Neuron (in vitro differentiated cells): Measurements from ENCODE around the gene BEGAIN.

Source experiments
- H2AFZ ChIP-seq: one replicate; pipeline ENCODE4 v1.6.1; 2013; ENCODE audit warnings: low read depth, mild to moderate bottlenecking, inconsistent platforms, low read length, moderate library complexity
- H3K27me3 ChIP-seq: one replicate; pipeline ENCODE4 v1.6.1; 2013; ENCODE audit warnings: low read length; ENCODE audit not compliant: insufficient read depth
- H3K36me3 ChIP-seq: one replicate; pipeline ENCODE4 v1.6.1; 2013; ENCODE audit warnings: low read length; ENCODE audit not compliant: insufficient read depth
- H3K4me1 ChIP-seq: one replicate; pipeline ENCODE4 v1.6.1; 2013; ENCODE audit warnings: low read length; ENCODE audit not compliant: insufficient read depth
- H3K4me3 ChIP-seq: 2 replicates; pipeline ENCODE4 v1.5.1; 2013; ENCODE audit warnings: mild to moderate bottlenecking, low read length, moderate library complexity
- H3K9me3 ChIP-seq: one replicate; pipeline ENCODE4 v1.6.1; 2013; ENCODE audit warnings: low read length

Gene BEGAIN

GRCh38 chr14:100620255-100621100, 33.3 kb upstream of the BEGAIN start:
- Histone ChIP-seq H3K9me3 (no peaks in the 10 kb centered on the region), H3K4me3 (no peak overlapping the region), H3K36me3 (no peaks in the 10 kb centered on the region), H2AFZ (no peak overlapping the region), H3K27me3 (peaks cover 4% of the 10 kb centered on the region), H3K4me1 (no peaks in the 10 kb centered on the region)

GRCh38 chr14:100619396-100620254, 32.4 kb upstream of the BEGAIN start:
- Histone ChIP-seq H2AFZ (no peak overlapping the region), H3K4me1 (no peaks in the 10 kb centered on the region), H3K4me3 (no peak overlapping the region), H3K27me3 (peaks cover 4% of the 10 kb centered on the region), H3K36me3 (no peaks in the 10 kb centered on the region), H3K9me3 (no peaks in the 10 kb centered on the region)

- Histone ChIP-seq H3K4me1 (no peaks in the 10 kb centered on the region), H2AFZ (no peak overlapping the region), H3K4me3 (no peak overlapping the region), H3K9me3 (no peaks in the 10 kb centered on the region), H3K36me3 (no peaks in the 10 kb centered on the region), H3K27me3 (peaks cover 4% of the 10 kb centered on the region)
Measured at GRCh38 chr14:100618763-100619320, 31.6 kb upstream of the BEGAIN start.

GRCh38 chr14:100618318-100618693, 31.1 kb upstream of the BEGAIN start:
- H3K36me3 ChIP-seq: no peaks in the 10 kb centered on the region
- H3K9me3 ChIP-seq: no peaks in the 10 kb centered on the region
- H3K4me3 ChIP-seq: no peak overlapping the region
- H3K4me1 ChIP-seq: no peaks in the 10 kb centered on the region
- peaks cover 4% of the 10 kb centered on the region for H3K27me3 ChIP-seq
- H2AFZ ChIP-seq: no peak overlapping the region

GRCh38 chr14:100617410-100618317, 30.4 kb upstream of the BEGAIN start:
- Histone ChIP-seq H2AFZ (no peak overlapping the region), H3K27me3 (peaks cover 4% of the 10 kb centered on the region)

GRCh38 chr14:100616854-100617409, 29.7 kb upstream of the BEGAIN start:
- Histone ChIP-seq H3K4me1 (no peaks in the 10 kb centered on the region), H3K4me3 (no peak overlapping the region), H3K27me3 (peaks cover 4% of the 10 kb centered on the region), H3K36me3 (no peaks in the 10 kb centered on the region), H2AFZ (no peak overlapping the region), H3K9me3 (no peaks in the 10 kb centered on the region)

More at GRCh38 chr14:100617410-100618317, 30.4 kb upstream of the BEGAIN start:
- H3K36me3 ChIP-seq: no peaks in the 10 kb centered on the region
- no peaks in the 10 kb centered on the region for H3K4me1 ChIP-seq
- H3K9me3 ChIP-seq: no peaks in the 10 kb centered on the region
- H3K4me3 ChIP-seq: no peak overlapping the region

GRCh38 chr14:100615736-100616695, 28.8 kb upstream of the BEGAIN start:
- Histone ChIP-seq H3K4me1 (no peaks in the 10 kb centered on the region), H3K9me3 (no peaks in the 10 kb centered on the region), H2AFZ (no peak overlapping the region), H3K4me3 (no peak overlapping the region), H3K36me3 (no peaks in the 10 kb centered on the region), H3K27me3 (peaks cover 4% of the 10 kb centered on the region)

GRCh38 chr14:100614803-100615202, 27.6 kb upstream of the BEGAIN start:
- Histone ChIP-seq H3K36me3 (no peaks in the 10 kb centered on the region), H3K4me3 (no peak overlapping the region), H3K27me3 (peaks cover 4% of the 10 kb centered on the region), H3K4me1 (no peaks in the 10 kb centered on the region), H2AFZ (no peak overlapping the region), H3K9me3 (no peaks in the 10 kb centered on the region)

- Histone ChIP-seq H3K4me3 (no peak overlapping the region), H3K27me3 (no peaks in the 10 kb centered on the region), H3K9me3 (no peaks in the 10 kb centered on the region), H3K4me1 (no peaks in the 10 kb centered on the region), H2AFZ (no peak overlapping the region), H3K36me3 (no peaks in the 10 kb centered on the region)
Measured at GRCh38 chr14:100612986-100613385, 25.8 kb upstream of the BEGAIN start.

- Histone ChIP-seq H3K27me3 (no peaks in the 10 kb centered on the region), H3K9me3 (no peaks in the 10 kb centered on the region), H3K4me3 (no peak overlapping the region), H2AFZ (no peak overlapping the region), H3K4me1 (no peaks in the 10 kb centered on the region), H3K36me3 (no peaks in the 10 kb centered on the region)
Measured at GRCh38 chr14:100611811-100612480, 24.7 kb upstream of the BEGAIN start.

- no peaks in the 10 kb centered on the region for H3K4me1 ChIP-seq
Measured at GRCh38 chr14:100610511-100611217, 23.4 kb upstream of the BEGAIN start.

More at GRCh38 chr14:100610511-100611217, 23.4 kb upstream of the BEGAIN start:
- H3K4me3 ChIP-seq: no peak overlapping the region
- H2AFZ ChIP-seq: no peak overlapping the region
- H3K36me3 ChIP-seq: no peaks in the 10 kb centered on the region
- H3K27me3 ChIP-seq: no peaks in the 10 kb centered on the region
- no peaks in the 10 kb centered on the region for H3K9me3 ChIP-seq
